Stimulated activated CD8-positive, alpha-beta memory T cell treated with anti-CD3 and anti-CD28 coated beads, Interleukin-12 subunit alpha, Interleukin-12 subunit beta, amount 100 ng/mL, for 4 hours (primary cell): ENCODE results near the gene NUP98.

Experiments
- DNase-seq: peaks from one replicate; pipeline ENCODE4 v3.0.0-alpha.2; 2020; ENCODE audit warnings: low read depth

NUP98 gene

DNA sequence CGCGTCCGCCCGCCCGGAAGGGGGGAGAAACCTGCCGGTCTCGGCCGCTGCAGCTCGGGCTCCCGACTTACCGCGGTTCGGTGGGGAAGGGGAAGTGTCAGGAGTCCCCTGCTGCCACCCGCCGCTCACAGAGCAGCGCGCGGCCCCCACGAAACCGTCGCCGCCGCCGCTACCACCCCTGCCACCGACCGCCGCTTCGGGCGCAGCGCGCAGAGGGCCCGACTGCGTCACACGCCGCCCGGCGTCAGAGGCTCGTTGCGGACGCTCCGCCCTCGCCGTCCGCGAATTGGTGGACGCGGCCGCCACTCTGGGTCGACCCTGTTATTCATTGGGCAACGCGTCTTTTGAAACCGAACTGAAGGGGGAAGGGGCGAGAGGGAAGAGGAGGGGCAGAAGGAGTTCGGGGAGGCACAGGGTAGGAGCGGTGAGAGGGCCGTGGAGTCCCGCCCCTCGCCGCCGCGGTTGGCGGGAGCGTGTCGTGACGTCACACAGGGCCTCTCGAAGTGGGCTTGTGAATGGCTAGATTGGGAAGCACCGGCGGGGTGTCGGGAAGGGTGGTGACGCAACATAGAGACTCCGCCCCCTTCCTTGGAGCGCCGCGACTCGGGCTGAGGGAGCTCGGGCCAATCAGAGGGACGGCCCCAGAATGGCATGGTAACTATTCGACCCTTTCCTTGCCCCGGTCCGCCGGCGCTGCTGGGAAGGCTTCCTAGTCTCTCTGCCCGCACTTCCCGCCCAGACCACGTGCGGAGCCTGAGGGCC lies at the start of gene NUP98:
TSS of gene NUP98 (minus strand) at position 226 of the 762 bp plus-strand sequence. CDS start 15,437 bp downstream, outside the sequence.
- peak; percentile 100 for DNase-seq

DNA sequence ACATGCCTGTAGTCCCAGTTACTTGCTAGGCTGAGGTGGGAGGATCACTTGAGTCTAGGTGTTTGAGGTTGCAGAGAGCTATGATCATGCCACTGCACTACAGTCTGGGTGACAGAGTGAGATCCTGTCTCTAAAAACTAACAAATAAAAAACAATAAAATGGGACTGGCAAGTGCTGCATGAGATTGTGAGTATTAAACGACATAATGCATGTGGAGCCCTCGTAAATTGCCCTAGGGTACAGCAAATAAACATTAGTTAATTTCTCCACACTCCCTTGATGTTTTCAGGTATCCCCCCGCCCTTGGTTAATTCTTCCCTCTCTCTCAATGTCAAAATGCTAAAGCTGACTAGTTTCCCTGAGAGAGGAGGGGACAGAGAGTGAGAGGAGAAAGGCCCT lies 48.3 kb upstream of the NUP98 start:
- DNase-seq = no peak

DNA sequence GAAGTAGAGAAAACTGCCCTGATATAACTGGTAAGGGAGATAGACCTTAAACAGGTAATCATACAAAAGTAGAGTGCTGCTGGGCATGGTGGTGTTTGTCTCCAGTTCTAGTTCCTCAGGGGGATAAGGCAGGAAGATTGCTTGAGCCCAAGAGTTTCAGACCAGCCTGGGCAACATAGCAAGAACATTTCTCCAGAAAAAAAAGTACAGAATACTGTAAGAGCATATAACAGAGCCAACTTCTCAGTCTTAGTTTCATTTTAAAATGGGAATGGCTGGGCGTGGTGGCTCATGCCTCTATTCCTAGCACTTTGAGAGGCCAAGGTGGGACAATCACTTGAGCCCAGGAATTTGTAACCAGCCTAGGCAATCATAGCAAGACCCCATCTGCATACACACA lies 47.9 kb upstream of the NUP98 start:
- no peak for DNase-seq

GRCh38 chr11:3843326-3843725 lies 46.0 kb upstream of the NUP98 start:
- no peak for DNase-seq

DNA sequence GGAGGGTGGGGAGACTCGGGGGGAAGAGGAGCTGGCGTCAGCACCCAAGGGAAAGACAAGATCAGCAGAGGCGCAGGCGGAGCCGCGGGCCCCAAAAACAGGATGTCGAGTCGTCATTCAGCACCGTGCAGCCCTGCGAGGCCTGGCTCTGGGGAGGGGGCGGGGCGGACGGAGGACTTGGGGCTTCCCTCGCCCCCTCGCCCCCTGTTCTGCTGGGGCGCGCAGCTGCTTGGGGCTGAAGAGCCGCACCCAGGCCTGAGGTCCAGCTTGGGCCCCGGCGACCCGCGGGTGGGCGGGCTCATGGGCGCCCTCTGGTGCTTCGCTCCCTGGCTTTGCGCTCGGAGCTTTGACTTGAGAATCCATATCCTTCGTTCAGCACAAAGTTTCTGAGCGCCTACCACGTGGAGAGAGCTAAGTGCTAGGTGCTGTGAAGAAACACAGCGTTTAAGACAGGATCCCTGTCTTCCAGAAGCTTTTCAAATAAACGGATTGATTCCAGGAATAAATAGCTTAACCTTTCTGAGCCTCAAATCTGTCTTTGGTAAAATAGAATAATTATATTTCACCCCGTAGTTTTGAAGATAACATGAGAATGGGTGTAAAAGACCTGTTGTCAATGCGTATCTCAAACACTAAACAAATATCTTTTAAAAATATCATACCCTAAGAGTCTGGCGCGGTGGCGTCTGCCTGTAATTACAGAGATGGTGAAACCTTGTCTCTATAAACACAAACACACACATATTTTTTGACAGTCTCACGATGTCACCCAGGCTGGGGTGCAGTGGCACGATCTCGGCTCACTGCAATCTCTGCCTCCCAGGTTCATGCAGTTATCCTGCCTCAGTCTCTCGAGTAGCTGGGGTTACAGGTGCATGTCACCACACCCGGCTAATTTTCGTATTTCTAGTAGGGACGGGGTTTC lies 44.3 kb upstream of the NUP98 start:
- no peak for DNase-seq

- DNase-seq = peak; percentile 93
These were observed 43.6 kb upstream of the NUP98 start, which contains the start of gene RHOG for GRCh38 chr11:3840870-3841425. Gene RHOG, minus strand, starts transcription at chr11:3840959. Its CDS starts 12,821 bp downstream, at chr11:3828138.

- DNase-seq = peak; percentile 25
These were observed 42.9 kb upstream of the NUP98 start for GRCh38 chr11:3840004-3840869.

GRCh38 chr11:3838504-3838903 lies 41.1 kb upstream of the NUP98 start:
- no peak for DNase-seq

GRCh38 chr11:3837793-3838192 lies 40.4 kb upstream of the NUP98 start:
- no peak for DNase-seq

GRCh38 chr11:3836903-3837302 lies 39.5 kb upstream of the NUP98 start:
- DNase-seq = peak; percentile 30

DNA sequence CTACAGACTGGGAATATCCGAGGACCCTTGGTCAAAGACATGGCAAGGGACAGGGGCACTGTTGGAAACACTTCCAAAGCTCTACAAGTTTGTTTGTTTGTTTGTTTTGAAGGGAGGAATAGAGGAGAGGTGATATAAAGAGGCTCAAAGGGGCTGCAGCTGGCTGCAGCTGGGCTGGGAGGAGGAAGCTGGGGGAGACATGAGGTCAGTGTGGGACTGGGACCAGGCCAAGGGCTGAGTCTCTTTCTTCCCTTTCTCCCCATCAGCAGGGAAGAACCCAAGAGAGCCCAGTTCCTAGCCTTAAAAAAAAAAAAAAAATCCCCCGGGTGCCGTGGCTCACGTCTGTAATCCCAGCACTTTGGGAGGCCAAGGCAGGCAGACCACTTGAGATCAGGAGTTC lies 38.4 kb upstream of the NUP98 start:
- no peak for DNase-seq

DNA sequence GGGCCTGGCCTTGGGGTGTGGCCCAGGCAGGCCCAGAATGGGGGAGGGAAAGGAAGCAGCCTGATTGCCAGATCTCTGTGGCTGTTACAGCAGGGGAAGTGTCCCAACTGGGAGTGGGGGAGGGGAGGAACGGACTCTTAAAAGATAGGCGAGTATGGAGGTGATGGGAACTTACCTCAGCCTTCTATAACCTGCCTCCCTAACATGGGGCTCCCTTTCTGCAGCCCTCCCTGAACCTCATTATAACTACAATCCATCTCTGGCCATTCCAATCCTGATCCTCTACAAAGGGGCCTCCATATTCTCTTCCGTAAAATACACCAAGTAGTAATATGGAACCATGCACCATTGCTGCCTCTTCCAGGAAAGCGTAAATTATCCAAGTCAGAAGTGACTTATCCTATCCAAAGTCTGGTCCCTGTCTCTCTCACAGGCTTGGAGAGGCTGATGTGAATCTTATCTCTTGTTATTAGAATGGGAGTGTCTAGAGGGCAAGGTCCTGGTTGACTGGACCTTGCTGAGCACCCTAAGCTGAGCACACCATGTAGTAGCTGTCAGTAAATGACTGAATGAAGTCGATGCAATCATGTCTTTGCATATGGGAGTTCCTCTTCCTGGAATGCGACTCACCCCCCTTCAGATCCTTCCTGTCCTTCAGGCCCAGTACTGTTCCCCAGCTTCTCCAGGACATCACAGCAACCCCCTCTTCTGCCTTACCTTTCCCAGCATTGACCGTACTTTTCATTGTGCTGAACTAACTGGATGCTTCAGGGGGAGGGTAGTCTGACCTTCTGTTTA lies 37.5 kb upstream of the NUP98 start:
- no peak for DNase-seq

- DNase-seq = no peak
These were observed 37.0 kb upstream of the NUP98 start for GRCh38 chr11:3834349-3834663.

GRCh38 chr11:3833449-3833848 lies 36.1 kb upstream of the NUP98 start:
- no peak for DNase-seq

DNA sequence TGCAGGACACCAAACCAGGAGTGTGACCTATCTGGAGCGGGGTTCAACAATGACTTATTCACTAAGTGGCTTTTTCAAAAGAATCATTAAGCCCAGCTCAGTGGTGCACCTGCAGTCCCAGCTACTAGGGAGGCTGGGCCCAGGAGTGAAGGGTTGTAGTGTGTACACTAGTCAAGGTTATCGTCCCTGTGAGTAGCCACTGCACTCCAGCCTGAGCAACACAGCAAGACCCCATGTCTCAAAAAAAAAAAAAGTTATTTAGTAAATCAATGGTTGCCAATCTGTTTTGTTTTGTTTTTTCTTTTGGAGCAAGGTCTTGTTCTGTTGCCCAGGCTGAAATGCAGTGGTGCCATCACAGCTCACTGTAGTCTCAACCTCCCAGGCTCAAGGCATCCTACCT lies 35.5 kb upstream of the NUP98 start:
- DNase-seq = no peak

DNA sequence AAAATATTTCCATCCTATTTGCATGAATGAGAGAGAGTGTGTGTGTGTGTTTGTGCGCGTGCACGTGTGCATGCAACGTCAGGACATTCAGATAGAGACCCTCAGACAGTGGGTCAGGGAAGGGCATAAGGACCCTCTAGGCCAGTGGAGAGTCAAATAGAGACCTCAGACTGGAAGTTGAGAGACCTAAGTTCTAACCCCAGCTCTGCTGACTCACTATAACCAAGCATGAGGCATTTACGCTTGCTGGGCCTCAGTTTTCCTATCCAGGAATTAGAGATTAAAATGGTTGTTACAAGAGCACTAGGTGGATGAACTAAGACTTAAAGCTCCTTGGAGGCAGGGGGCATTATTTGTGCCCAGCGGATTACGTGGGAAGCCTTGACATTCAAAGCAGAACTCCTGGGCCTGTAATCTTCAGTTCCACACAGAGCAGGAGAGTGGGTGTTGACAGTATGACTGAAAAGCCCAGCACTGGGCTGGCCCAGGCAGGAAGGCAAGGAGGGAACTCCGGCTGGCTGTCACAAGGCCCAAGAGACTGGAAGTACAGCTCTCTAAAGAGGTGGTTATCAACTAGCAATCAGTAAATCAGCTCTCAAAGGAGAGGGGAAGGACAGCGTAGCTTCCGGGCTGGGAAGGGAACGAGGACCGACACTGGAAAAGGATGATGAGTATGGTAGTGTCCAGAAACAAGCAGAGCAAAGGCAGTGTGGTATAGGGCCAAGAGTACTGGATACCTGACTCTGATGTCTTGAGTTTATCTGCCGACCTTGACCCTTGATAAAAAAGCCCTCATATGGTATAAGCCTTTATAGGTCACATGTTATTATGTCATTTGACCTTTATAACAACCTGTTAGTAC lies 34.3 kb upstream of the NUP98 start:
- no peak for DNase-seq

DNA sequence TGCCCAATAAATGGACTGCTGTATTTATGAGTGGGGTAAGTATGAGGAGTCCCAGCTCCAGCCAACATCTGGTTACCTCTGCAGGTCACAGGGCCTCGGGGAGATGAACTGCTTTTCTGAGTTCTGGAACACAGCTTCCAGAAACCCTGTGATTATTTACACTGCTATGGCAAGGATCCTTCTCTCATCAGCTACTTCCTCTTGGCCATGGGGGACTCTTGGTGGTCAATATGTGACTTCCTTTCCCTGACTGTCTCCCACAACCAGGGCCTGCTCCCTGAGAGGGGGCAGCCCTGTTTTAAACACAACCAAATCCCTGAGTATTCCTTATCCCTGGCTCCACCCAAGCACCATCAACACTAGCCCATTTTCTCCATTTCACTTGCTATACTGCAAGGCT lies 33.4 kb upstream of the NUP98 start:
- no peak for DNase-seq

GRCh38 chr11:3830088-3830487 lies 32.7 kb upstream of the NUP98 start:
- no peak for DNase-seq

DNA sequence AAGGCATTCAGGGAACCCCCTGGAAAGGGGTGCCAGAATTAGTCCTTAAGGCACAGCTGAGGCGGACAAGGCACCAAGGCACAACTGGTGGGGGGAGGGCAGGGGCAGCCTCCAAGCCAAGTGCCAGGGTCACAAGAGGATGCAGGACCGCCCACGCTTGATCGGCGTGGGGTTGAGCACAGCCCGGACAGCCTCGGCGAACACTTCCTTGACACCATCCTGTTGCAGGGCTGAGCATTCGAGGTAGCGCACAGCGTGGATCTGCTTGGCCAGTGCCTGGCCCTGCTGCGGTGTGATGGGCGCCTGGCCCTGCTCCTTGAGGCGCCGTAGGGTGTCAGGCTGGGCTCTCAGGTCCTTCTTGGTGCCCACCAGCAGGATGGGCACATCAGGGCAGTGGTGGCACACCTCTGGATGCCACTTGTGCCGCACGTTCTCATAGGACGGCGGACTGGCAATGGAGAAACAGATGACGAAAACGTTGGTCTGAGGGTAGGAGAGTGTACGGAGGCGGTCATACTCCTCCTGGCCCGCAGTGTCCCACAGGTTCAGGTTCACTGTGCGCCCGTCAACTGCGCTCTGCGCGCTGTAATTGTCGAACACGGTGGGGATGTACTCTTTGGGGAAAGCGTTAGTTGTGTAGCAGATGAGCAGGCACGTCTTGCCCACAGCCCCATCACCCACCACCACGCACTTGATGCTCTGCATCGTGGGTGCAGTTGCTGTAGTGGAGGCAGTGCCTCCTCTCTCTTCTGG lies 30.3 kb upstream of the NUP98 start:
- DNase-seq = no peak
